Measurements from ENCODE around the gene FAM107B. TPM values are rescaled to one million over a fixed set of nuclear protein-coding genes. Genes with fewer than 3 reads are reported as not detected.

The FAM107B gene
- total and polyA plus RNA-seq, 2 of the 4 experiments (the other 2 are of a cell fraction) = 26.4 to 27.1 TPM

GRCh38 chr10:14658331-14659127, 116.2 kb downstream of the FAM107B start:
- POLR2A ChIA-PET (ENCODE audit: unreplicated experiment) = no interaction called here
- WGBS, 2 experiments (ENCODE audit: extremely low coverage in 2 of 2, insufficient read length in 1 of 2) = 0% methylated on average over 2 of the region's 7 CpGs; no CpG with 5 or more reads in 1 of the 2 experiments
- TF ChIP-seq CTCF (conservative IDR thresholded peaks at IDR 0.05; ENCODE audit: low read depth, low read length) (no peak), SMC3 (IDR thresholded peaks at IDR 0.05; ENCODE audit: low read depth, low read length) (no peak), ELK1 (IDR thresholded peaks at IDR 0.05; ENCODE audit: borderline replicate concordance, low read depth, low read length) (no peak), RAD21 (IDR thresholded peaks at IDR 0.05; ENCODE audit: low read length) (no peak), MAZ (IDR thresholded peaks at IDR 0.05; ENCODE audit: borderline replicate concordance, low read depth, low read length) (peak; percentile 40; the same call in 1 of the 2 replicates), MXI1 (IDR thresholded peaks at IDR 0.05; ENCODE audit: borderline replicate concordance, low read depth, low read length) (no peak), FOS (IDR thresholded peaks at IDR 0.05; ENCODE audit: low read depth, low read length) (peak; percentile 78; the same call in 1 of the 2 replicates), USF2 (IDR thresholded peaks at IDR 0.05; ENCODE audit: low read depth, low read length) (no peak), NFE2L2 (IDR thresholded peaks at IDR 0.05; ENCODE audit: low read depth, low read length) (no peak), BHLHE40 (IDR thresholded peaks at IDR 0.05; ENCODE audit: low read depth, low read length) (peak; percentile 95), CEBPB (IDR thresholded peaks at IDR 0.05; ENCODE audit: low read depth, low read length) (no peak; the same call in 1 of the 2 replicates), CHD1 (IDR thresholded peaks at IDR 0.05; ENCODE audit: low read depth, low read length) (no peak), POLR2A (IDR thresholded peaks at IDR 0.05; ENCODE audit: low read depth, low read length) (no peak), RFX5 (IDR thresholded peaks at IDR 0.05; ENCODE audit: low read depth, low read length) (no peak), RCOR1 (IDR thresholded peaks at IDR 0.05; ENCODE audit: insufficient replicate concordance, low read length) (no peak)

More at GRCh38 chr10:14658331-14659127, 116.2 kb downstream of the FAM107B start:
- peak overlapping the region; percentile 9 for H3K18ac ChIP-seq (ENCODE audit: low read depth, low read length)
- no peaks in the 10 kb centered on the region for H3K36me3 ChIP-seq (ENCODE audit: control insufficient read depth, insufficient read depth, low read length)
- no peak overlapping the region for H2AFZ ChIP-seq (replicated peaks; ENCODE audit: low read length, poor library complexity)
- H4K91ac ChIP-seq (ENCODE audit: insufficient read depth, low read depth, low read length) = no peak overlapping the region
- peaks cover 5% of the 10 kb centered on the region for H4K20me1 ChIP-seq (ENCODE audit: insufficient read depth, low read length)
- CTCF ChIA-PET = no interaction called here
- no peaks in the 10 kb centered on the region for H3K79me1 ChIP-seq (ENCODE audit: low read depth in 1 of 2, low read length in 2 of 2)
- no peak overlapping the region for H2AK9ac ChIP-seq (replicated peaks; ENCODE audit: low read depth, low read length, poor library complexity)
- BruUV-seq (replicated peaks) = no TSS peak
- peaks cover 6% of the 10 kb centered on the region for H3K4me1 ChIP-seq (ENCODE audit: control insufficient read depth, insufficient read depth, low read length)
- H3K27me3 ChIP-seq (ENCODE audit: control insufficient read depth, insufficient read depth, low read length) = peaks cover 8% of the 10 kb centered on the region
- DNase-seq (peak; percentile 94), ATAC-seq (ENCODE audit: low read depth) (peak; percentile 76)
- H3K23ac ChIP-seq (ENCODE audit: low read depth, low read length) = no peak overlapping the region
- H3K9me1 ChIP-seq (ENCODE audit: insufficient read depth, low read length) = peaks cover 6% of the 10 kb centered on the region; the same call in 1 of the 2 replicates
- no peak overlapping the region for H3K4me3 ChIP-seq (ENCODE audit: insufficient read depth, low read depth, low read length)
- H3K27ac ChIP-seq (ENCODE audit: insufficient read depth, low read length) = no peak overlapping the region
- in situ Hi-C loops (cut with MboI; ENCODE audit: low sequenced_read_pairs) (no loop called here), dilution Hi-C loops (cut with HindIII; ENCODE audit: low sequenced_read_pairs, unreplicated experiment) (no loop called here), intact Hi-C loops (cut with micrococcal nuclease) (loop anchor here (5.0 kb wide), 1 partner anchor 164 kb away; no protein-coding TSS in a partner anchor)
- no peak overlapping the region for H3K4ac ChIP-seq (ENCODE audit: low read depth, low read length)
- no peak overlapping the region for H4K8ac ChIP-seq (ENCODE audit: low read depth in 2 of 2, low read length in 2 of 2)
- H3K9me3 ChIP-seq (ENCODE audit: control insufficient read depth, insufficient read depth, low read length) = no peaks in the 10 kb centered on the region
- H2BK15ac ChIP-seq (ENCODE audit: low read depth, low read length) = no peak overlapping the region
- H4K5ac ChIP-seq (ENCODE audit: low read depth, low read length) = no peak overlapping the region
- H3K14ac ChIP-seq (replicated peaks; ENCODE audit: low read depth, low read length) = no peak overlapping the region
- H3K9ac ChIP-seq (ENCODE audit: low read depth, low read length) = no peak overlapping the region
- H2AK5ac ChIP-seq (ENCODE audit: low read depth, low read length) = no peak overlapping the region
- no peak overlapping the region for H2BK120ac ChIP-seq (ENCODE audit: low read depth, low read length)
- H3K4me2 ChIP-seq (ENCODE audit: low read depth, low read length) = peak overlapping the region; percentile 32; the same call in 1 of the 2 replicates
- H2BK20ac ChIP-seq (ENCODE audit: low read depth, low read length) = no peak overlapping the region
- H2BK5ac ChIP-seq (ENCODE audit: low read depth, low read length, poor library complexity, severe bottlenecking) = peak overlapping the region; percentile 40
- H3K56ac ChIP-seq (ENCODE audit: extremely low read depth, insufficient read depth, low read length) = no peak overlapping the region

Measured in IMR-90 (cell line).